SU-DHL-6 (cell line): Measurements from ENCODE around the gene CAMK1D.

ENCODE experiments used
- H2AFZ ChIP-seq: fragments of 200-600 bp; sonication (generic); 2 replicates; pipeline ENCODE4 v1.6.1; 2014; ENCODE audit warnings: low read depth, mild to moderate bottlenecking, moderate library complexity, mixed read lengths, antibody characterized with exemption, low read length; ENCODE audit not compliant: severe bottlenecking
- H3F3A ChIP-seq: fragments of 200-600 bp; shearing (Covaris generic); 2 replicates; pipeline ENCODE4 v1.6.0; 2016; ENCODE audit warnings: antibody characterized with exemption, mild to moderate bottlenecking; ENCODE audit not compliant: insufficient read depth
- H3K27ac ChIP-seq: fragments of 200-600 bp; sonication (generic); 2 replicates; pipeline ENCODE4 v1.5.1; 2016; ENCODE audit warnings: low read depth, mild to moderate bottlenecking, low read length, moderate library complexity, mixed read lengths
- H3K27me3 ChIP-seq: fragments of 200-600 bp; sonication (generic), shearing (Covaris generic); 2 replicates; pipeline ENCODE4 v1.6.0; 2014; ENCODE audit warnings: mild to moderate bottlenecking, low read length
- H3K36me3 ChIP-seq: fragments of 200-600 bp; sonication (generic); 2 replicates; pipeline ENCODE4 v1.6.1; 2014; ENCODE audit warnings: mild to moderate bottlenecking, low read length, mixed read lengths
- H3K4me2 ChIP-seq: fragments of 300-600, 200-600 bp; shearing (Covaris generic), sonication (generic); 2 replicates; pipeline ENCODE4 v1.6.0; 2014; ENCODE audit warnings: low read length, low read depth, mild to moderate bottlenecking; ENCODE audit not compliant: poor library complexity, severe bottlenecking
- H3K4me3 ChIP-seq: fragments of 200-600 bp; sonication (generic); 2 replicates; pipeline ENCODE4 v1.5.1; 2014; ENCODE audit warnings: antibody characterized with exemption, low read length, mild to moderate bottlenecking, mixed read lengths; ENCODE audit not compliant: insufficient read depth, poor library complexity, severe bottlenecking
- H3K79me2 ChIP-seq: fragments of 200-600 bp; sonication (generic); 2 replicates; pipeline ENCODE4 v1.6.1; 2014; ENCODE audit warnings: mild to moderate bottlenecking, low read length, moderate library complexity; ENCODE audit not compliant: insufficient read depth
- H3K9ac ChIP-seq: fragments of 200-600 bp; sonication (generic); 2 replicates; pipeline ENCODE4 v1.7.0; 2014; ENCODE audit warnings: mild to moderate bottlenecking, low read length
- H3K9me2 ChIP-seq: fragments of 200-600 bp; sonication (generic); replicated peaks from 2 replicates; pipeline ENCODE4 v1.6.1; 2014; ENCODE audit warnings: low read length; ENCODE audit not compliant: insufficient read depth
- H3K9me3 ChIP-seq: fragments of 200-600 bp; sonication (generic); 2 replicates; pipeline ENCODE4 v1.6.1; 2014; ENCODE audit warnings: low read length, mixed read lengths; ENCODE audit not compliant: insufficient read depth
- H4K20me1 ChIP-seq: fragments of 200-600 bp; sonication (generic); 2 replicates; pipeline ENCODE4 v1.6.1; 2014; ENCODE audit warnings: low read depth, mild to moderate bottlenecking, antibody characterized with exemption, low read length, moderate library complexity, mixed read lengths
- EZH2phosphoT487 ChIP-seq: fragments of 200-600 bp; sonication (generic), shearing (Covaris generic); conservative IDR thresholded peaks from 2 replicates; pipeline ENCODE4 v1.6.1; 2018; ENCODE audit warnings: mild to moderate bottlenecking, antibody characterized with exemption, low read length, moderate library complexity, mixed read lengths
- TF ChIP-seq, protein P1 (sequence below): fragments of 200-600 bp; sonication (generic); IDR thresholded peaks from one replicate; pipeline ENCODE4 v1.5.1; 2017; ENCODE audit warnings: antibody characterized with exemption, mild to moderate bottlenecking, low read length, moderate library complexity; ENCODE audit not compliant: insufficient read depth, poor library complexity, severe bottlenecking

CAMK1D gene

GRCh38 chr10:12875100-12875499 is 525.8 kb downstream of the CAMK1D start:
- no peak for TF ChIP-seq EZH2phosphoT487
- TF ChIP-seq, protein P1, sequence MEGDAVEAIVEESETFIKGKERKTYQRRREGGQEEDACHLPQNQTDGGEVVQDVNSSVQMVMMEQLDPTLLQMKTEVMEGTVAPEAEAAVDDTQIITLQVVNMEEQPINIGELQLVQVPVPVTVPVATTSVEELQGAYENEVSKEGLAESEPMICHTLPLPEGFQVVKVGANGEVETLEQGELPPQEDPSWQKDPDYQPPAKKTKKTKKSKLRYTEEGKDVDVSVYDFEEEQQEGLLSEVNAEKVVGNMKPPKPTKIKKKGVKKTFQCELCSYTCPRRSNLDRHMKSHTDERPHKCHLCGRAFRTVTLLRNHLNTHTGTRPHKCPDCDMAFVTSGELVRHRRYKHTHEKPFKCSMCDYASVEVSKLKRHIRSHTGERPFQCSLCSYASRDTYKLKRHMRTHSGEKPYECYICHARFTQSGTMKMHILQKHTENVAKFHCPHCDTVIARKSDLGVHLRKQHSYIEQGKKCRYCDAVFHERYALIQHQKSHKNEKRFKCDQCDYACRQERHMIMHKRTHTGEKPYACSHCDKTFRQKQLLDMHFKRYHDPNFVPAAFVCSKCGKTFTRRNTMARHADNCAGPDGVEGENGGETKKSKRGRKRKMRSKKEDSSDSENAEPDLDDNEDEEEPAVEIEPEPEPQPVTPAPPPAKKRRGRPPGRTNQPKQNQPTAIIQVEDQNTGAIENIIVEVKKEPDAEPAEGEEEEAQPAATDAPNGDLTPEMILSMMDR = no peak
- Histone ChIP-seq H3K9me2 (no peaks in the 10 kb centered on the region), H3K4me3 (no peak overlapping the region), H3K9me3 (no peaks in the 10 kb centered on the region), H3K36me3 (no peaks in the 10 kb centered on the region), H3F3A (no peaks in the 10 kb centered on the region), H3K27ac (no peak overlapping the region), H3K79me2 (no peaks in the 10 kb centered on the region), H3K27me3 (no peaks in the 10 kb centered on the region), H4K20me1 (no peaks in the 10 kb centered on the region), H2AFZ (no peak overlapping the region), H3K4me2 (no peak overlapping the region), H3K9ac (no peak overlapping the region)

DNA sequence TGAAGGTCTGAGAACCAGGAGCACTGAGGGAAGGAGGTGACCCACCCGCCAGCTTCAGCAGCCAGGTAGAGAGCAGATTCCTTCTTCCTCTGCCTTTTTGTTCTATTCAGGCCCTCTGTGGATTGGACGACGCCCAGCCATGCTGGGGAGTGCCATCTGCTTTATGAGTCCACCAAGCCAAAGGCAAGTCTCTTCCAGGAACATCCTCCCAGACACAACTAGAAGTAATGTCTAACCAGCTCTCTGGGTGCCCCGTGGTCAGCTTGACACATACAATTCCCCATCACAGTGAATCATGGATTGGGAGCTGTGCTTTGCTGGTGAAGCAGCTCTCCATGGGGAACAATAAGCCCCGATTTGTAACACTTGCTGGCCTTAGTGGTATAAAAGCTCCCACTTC is 526.9 kb downstream of the CAMK1D start:
- H3F3A ChIP-seq = no peaks in the 10 kb centered on the region
- no peaks in the 10 kb centered on the region for H3K9me3 ChIP-seq
- no peak overlapping the region for H3K27ac ChIP-seq
- no peak overlapping the region for H3K4me3 ChIP-seq
- no peaks in the 10 kb centered on the region for H3K27me3 ChIP-seq
- no peaks in the 10 kb centered on the region for H4K20me1 ChIP-seq
- H3K9me2 ChIP-seq = no peaks in the 10 kb centered on the region
- no peak overlapping the region for H3K4me2 ChIP-seq
- no peak overlapping the region for H3K9ac ChIP-seq
- TF ChIP-seq, protein P1 = no peak
- no peak for TF ChIP-seq EZH2phosphoT487
- no peaks in the 10 kb centered on the region for H3K79me2 ChIP-seq
- no peaks in the 10 kb centered on the region for H3K36me3 ChIP-seq
- no peak overlapping the region for H2AFZ ChIP-seq

GRCh38 chr10:12877150-12877549 is 527.8 kb downstream of the CAMK1D start:
- TF ChIP-seq, protein P1 = no peak
- TF ChIP-seq EZH2phosphoT487 = no peak
- Histone ChIP-seq H3K79me2 (no peaks in the 10 kb centered on the region), H3K9me2 (no peaks in the 10 kb centered on the region), H3K9ac (no peak overlapping the region), H3K4me3 (no peak overlapping the region), H3K27me3 (no peaks in the 10 kb centered on the region), H3K9me3 (no peaks in the 10 kb centered on the region), H4K20me1 (no peaks in the 10 kb centered on the region), H3K4me2 (no peak overlapping the region), H2AFZ (no peak overlapping the region), H3F3A (no peaks in the 10 kb centered on the region), H3K36me3 (no peaks in the 10 kb centered on the region), H3K27ac (no peak overlapping the region)
